8988T (cell line): ENCODE results near the gene LIPE.
A peak's percentile ranks its signal among the peaks of the same experiment; 100 is the strongest.
"Not testable (repeated sequence)": the region's sequence is repeated elsewhere in the genome, so short reads cannot be mapped to it uniquely, and the experiment has no call there.

Experiments
- DNase-seq: peaks from one replicate; pipeline ENCODE4 v3.0.0; 2011

Gene LIPE, protein sequence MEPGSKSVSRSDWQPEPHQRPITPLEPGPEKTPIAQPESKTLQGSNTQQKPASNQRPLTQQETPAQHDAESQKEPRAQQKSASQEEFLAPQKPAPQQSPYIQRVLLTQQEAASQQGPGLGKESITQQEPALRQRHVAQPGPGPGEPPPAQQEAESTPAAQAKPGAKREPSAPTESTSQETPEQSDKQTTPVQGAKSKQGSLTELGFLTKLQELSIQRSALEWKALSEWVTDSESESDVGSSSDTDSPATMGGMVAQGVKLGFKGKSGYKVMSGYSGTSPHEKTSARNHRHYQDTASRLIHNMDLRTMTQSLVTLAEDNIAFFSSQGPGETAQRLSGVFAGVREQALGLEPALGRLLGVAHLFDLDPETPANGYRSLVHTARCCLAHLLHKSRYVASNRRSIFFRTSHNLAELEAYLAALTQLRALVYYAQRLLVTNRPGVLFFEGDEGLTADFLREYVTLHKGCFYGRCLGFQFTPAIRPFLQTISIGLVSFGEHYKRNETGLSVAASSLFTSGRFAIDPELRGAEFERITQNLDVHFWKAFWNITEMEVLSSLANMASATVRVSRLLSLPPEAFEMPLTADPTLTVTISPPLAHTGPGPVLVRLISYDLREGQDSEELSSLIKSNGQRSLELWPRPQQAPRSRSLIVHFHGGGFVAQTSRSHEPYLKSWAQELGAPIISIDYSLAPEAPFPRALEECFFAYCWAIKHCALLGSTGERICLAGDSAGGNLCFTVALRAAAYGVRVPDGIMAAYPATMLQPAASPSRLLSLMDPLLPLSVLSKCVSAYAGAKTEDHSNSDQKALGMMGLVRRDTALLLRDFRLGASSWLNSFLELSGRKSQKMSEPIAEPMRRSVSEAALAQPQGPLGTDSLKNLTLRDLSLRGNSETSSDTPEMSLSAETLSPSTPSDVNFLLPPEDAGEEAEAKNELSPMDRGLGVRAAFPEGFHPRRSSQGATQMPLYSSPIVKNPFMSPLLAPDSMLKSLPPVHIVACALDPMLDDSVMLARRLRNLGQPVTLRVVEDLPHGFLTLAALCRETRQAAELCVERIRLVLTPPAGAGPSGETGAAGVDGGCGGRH

DNA sequence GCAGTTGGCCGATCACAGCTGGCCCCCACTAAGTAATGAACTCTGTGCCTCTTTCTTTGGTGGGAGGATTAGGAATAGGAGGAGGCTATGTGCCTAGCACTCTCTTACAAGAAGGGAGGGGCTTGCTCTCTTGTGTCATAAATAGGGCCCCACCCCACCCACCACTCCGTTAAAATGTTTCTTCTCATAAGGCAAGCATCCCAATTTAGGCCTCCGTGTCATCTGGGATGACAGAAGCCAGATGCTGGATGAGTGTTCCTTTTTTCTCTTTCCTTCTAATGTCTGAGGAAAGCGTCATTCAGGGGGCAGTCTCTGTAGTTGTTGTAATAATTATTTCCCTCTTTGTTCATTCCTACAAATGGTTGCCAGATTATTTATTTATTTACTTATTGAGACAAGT, at the start of gene LIPE:
Gene LIPE (minus strand): TSS at position 76 of the 400 bp plus-strand sequence. CDS start 239 bp downstream, outside the sequence.
- no peak for DNase-seq

DNA sequence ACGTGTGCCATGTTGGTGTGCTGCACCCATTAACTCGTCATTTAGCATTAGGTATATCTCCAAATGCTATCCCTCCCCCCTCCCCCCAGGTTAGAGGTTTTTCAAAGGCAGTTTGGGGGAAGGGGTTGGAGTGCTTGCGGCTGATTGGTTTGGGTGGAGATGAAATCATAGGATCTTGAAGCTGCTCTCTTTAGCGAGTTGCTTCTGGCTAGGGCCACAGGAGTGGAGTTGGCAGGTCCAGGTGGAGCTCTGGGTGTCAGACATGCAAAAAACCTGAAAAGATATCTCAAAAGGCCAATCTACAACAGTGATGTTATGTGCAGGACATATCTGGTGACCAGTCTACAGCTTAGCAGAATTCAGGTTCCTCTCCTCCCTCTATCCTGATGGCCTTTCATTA, 48.2 kb upstream of the LIPE start:
- no peak for DNase-seq

DNA sequence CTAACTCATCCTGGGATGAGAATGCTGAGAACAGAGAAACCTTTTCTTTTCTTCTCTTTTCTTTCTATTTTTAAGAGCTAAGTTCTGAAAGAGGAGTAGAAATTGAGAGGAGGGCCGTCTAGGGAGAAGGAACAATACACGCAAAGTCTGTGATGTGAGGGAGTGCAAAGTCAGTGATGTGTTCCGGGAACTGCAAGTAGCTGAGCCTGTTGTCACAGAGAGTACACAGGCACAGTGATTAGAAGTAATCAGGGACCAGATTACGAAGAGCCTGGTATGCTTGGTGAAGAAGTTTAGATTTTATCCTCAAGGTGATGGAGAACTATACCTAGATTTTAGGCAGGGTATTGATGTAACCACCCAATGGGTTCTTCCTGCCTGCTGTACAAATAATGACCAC, 47.6 kb upstream of the LIPE start:
- no peak for DNase-seq

DNA sequence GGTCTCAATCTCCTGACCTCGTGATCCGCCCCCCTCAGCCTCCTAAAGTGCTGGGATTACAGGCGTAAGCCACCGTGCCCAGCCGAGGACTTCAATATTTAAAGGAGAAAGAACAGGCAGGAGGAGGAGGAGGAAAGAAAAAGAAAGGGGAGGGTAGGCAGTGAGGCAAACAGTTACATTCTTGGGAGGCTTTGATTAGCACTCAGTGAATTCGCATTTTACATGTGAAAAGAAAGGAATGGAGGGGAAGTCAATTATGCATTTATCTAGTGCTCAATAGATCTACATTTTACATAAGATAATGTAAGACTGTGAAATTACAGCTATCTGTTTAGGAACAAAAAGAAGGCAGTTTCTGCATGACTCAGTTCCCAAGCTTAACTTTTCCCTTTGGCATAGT, 46.5 kb upstream of the LIPE start:
- DNase-seq: no peak

DNA sequence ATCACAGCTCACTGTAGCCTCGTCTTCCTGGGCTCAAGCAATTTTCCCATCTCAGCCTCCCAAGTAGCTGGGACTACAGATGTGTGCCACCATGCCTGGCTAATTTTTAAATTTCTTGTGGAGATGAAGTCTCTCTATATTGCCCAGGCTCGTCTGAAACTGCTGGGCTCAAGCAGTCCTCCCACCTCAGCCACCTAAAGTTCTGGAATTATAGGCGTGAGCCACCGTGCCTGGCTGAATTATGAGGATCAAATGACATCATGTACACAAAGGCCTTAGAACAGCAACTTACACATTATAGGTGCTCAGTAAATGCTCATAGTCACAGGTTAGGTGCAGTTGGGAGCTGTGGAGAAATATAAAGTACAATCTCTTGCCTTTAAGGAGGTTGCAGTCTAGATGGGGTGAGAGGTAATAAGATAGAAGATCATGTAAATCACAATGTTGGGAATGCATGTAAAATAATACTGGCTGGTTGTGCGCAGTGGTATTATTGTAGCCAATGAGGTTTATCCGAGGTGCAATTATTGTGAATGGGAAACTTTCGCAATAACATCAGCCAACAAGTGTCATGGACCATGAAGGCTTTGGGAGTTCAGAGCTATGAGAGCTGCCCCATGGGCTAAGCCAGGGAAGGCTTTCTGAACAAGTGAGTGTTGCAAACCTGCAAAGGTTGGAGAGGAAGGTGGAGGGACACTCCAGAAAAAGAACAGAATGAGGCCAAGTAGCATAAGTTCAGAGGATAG, 45.4 kb upstream of the LIPE start:
- DNase-seq: no peak

DNA sequence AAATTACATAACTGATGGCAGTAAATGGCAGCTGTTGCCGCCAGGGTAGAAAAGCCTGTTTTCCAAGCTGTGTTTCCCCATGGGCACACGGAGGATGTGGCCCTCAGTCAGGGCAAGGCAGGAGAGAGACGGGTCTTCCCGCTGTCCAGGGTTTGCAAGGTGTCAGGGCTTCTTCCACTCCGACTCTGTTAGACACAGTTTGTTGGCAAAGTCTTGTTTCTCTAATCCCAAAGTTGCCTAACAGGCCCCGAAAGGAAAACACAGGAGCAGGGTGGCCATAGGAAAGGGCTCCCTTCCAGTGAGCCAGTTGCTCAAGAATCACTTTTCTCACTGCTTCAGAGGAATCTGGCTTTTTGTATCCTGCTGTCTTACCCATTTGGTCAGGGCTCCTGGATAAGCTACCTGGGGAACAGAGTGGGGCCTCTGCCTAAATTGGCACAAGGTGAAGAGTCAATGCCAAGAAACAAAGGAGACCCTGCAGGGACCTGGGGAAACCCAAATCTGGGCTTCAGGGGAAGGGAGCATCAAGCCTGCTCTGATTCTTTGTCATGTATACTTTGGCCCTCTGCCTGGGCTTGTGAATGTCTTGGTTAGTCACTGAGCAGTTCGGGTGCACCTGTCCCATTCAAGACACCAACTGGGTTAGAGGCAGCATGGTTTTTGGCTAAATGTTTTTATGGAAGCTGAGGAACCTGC, 44.5 kb upstream of the LIPE start:
- DNase-seq: no peak

DNA sequence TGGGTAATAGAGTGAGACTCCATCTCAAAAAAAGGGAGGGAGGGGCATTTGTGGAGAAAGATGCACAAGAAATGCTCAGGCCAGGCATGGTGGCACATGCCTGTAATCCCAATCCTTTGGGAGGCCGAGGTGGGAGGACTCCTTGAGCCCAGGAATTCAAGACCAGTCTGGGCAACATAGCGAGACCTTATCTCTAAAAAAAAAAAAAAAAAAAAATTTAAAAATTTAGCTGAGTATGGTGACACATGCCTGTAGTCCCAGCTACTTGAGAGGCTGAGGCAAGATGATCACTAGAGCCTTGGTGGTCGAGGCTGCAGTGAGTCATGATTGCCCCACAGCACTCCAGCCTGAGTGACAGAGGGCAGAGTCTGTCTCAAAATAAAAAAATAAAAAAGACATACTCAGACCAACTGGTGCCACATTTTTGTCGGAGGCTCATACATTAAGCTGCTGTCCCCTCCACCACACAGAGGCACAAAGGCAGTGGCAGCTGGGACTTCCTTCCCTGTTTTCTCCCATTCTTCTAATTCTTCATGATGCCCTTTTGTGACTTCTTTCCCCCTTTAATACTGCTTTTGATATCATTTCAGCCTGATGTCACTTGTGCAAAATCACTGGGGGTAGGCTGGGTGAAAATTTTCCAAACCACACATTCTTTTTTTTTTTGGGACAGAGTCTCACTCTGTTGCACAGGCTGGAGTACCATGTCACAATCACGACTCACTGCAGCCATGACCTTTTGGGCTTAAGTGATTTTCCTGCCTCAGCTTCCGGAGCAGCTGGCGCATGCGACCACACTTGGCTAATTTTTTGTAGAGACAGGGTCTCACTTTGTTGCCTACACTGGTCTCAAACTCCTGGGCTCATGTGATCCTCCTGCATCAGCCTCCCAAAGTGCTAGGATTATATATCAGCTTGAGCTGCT, 42.4 kb upstream of the LIPE start:
- no peak for DNase-seq

DNA sequence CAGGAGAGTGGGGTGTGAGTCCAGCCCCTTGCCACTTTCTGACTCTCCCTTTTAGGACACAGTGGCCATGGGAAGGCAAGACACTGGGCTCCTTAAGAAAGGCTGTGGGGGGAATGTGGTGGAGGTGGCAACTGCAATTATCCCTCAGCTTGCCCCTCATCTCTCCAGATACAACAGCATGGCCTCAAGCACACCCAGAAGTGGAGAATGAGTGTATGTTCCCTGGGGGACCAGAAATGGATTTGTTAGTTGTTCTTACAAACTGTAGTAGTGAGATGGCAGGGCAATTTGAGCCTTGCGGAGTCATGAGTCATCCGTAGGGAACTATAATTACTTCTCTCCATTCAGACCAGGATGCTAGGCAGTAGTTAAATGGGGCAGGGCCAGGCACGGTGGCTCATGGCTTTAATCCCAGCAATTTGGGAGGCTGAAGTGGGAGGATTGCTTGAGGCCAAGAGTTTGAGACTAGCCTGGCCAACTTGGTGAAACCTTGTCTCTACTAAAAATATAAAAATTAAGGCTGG, 41.1 kb upstream of the LIPE start:
- no peak for DNase-seq

DNA sequence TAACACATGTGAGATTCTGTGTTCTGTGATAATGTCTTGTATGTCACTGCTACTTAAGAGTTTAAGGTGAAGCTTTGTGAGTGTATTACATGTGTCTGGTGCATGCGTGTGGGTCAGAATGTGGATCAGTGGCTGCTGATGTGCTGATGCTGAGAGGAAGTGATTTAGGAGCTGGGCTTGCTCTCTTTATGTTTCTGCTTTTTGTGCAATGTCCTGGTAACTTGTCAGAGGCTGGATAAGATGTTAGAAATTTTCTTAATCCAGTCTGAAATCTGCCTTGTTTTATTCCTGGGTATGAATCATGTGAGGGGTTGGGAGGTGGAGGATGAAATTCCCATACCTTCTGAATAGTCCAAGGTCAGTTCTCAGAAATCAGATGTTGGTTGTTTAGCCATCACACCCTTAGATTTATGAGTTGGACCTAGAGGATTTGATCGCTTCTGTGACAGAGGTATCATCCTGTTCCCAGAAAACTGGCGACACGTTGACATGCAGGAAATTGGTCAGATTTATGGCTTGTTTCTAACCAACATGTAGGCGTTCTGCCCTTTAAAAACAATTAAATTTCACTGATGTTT, 40.1 kb upstream of the LIPE start:
- DNase-seq: no peak

DNA sequence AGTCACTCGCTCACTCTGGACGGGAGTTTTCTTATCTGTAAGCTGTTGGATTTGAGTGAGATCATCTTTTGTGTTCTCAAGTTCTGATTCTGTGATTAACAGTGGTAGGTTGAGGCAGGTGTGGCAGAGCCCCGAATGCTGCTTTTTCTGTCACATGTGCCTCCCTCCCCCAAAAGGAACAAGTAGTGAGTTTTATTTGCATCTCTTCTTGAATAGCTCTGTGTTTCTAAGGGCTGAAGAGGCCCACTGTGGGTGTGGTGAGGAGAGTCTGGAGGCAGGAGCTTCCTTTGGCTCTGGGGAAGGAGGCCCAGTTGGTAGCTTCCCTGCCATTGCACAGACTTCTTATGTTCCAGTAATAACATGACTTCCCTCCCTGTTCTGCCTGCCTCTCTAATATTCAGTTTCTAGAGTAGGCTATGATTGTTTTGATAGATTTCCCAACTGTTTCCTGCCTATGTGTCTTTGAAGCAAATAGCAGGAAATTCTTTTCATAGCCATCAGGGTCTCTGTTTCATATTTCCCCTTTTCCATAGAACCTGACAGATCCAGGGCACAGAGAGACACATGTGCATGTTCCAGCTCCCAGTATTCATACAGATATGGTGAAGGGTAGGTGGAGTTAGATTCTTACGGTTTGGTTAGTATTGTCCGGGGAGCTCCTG, 39.5 kb upstream of the LIPE start:
- no peak for DNase-seq

DNA sequence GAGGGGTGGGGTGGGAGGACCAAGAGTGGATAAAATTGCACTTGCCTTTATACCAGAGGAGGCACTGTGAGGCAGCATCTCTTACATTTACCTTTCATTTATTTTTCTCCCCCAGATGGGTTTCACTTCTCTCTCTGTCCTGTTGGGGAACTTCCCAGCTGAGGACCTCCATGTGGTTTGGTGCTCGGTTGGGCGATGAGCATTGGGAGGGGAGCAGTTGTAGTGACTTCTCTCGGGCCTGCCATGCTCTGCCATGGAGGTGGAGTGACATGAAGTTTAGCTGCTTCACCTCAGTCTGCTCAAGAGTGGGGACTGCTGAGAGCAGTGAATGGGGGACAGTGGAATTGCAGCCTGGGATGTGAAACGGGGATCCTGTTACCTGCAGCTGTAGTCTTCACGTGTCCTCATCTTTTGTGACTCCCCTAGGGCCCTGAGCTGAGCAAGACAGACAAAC, 38.7 kb upstream of the LIPE start:
- no peak for DNase-seq

DNA sequence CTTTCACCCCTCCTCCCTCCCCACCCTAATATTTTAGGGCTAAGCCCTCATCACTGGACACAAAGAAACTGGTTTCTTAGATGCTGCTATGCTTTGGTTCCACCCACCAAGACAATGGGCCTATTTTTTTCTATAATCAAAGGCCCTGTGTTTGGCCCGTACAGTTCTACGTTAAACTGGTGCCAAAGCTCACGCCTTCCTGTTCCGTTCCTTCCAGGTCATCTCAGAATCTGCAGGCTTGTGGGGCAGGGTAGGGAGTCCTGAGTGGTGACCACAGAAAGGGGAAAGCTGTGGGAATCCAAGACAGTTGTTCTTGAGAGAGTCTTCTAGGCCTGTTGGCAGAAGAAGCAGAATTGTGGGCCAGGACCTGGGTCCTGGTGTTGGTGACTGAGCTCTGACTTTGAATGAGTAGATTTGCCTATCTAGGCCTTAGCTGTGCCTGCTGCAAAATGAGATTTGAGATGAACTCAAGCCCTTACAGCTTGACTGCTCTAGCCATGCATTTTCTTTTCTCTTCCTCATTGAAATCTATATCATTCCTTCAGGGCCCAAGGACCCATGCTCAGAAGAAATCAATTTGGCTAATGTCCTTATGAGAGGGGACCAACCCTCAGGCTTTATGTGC, 34.6 kb upstream of the LIPE start:
- DNase-seq: no peak

DNA sequence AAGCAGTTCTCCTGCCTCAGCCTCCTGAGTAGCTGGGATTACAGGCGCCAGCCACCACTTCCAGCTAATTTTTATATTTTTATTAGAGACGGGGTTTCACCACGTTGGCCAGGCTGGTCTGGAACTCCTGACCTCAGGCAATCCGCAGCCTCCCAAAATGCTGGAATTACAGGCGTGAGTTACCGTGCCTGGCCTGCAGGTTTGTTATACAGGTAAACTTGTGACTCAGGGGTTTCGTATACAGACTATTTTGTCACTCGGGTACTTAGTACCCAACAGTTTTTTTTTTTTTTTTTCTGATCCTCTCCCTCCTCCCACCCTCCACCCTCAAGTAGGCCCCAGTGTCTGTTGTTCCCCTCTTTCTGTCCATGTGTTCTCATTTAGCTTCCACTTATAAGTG, 34.0 kb upstream of the LIPE start:
- DNase-seq: not testable (repeated sequence)

DNA sequence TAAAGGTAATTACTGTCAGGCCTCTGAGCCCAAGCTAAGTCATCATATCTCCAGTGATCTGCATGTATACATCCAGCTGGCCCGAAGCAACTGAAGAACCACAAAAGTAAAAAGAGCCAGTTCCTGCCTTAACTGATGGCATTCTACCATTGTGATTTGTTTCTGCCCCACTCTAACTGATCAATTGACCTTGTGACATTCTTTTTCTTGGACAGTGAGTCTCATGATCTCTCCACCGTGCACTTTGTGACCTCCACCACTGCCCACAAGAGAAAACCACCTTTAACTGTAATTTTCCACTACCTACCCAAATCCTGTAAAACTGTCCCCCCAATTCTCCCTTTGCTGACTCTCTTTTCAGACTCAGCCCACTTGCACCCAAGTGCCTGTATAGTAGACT, 32.7 kb upstream of the LIPE start:
- no peak for DNase-seq

DNA sequence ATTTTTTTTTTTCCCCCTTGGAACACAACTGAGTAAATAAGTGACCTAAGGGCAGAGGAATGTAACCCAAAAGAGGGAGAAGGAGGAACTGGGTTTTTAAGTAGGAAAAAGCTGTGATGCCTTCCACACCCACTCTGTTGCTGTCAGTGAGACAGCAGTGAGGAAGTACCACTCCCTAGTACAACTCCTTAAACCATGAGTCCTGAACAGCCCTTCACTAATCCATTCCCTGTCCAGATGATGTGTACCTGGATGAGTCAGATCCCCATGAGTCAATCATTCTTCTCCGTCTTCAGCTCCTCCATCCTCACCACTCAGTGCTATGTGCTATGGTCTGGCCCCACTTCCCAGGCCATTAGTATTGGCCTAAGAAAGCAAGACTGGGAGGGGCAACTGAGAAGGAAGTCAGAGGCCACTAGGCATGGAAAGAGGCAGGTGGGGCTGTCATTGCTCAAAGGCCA, 28.5 kb upstream of the LIPE start:
- DNase-seq: no peak

DNA sequence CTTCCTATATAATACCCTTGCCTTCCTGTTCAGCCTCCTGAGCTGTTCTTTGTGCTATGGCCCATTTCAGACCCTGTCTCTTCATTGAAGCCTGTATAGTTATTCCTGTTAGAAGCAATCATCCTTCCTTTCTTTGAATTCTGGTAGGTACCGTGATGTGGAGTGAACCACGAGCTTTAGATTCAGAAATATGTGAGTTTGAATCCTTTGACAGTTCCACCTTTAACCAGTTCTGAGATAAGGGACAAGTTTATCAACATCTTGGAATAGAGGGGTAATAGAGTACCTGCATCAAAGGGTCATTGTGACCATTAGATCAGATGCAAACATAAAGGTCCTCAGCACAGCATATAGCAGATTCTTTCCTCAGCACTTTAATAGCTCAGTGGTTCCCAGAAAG, 27.9 kb upstream of the LIPE start:
- no peak for DNase-seq

DNA sequence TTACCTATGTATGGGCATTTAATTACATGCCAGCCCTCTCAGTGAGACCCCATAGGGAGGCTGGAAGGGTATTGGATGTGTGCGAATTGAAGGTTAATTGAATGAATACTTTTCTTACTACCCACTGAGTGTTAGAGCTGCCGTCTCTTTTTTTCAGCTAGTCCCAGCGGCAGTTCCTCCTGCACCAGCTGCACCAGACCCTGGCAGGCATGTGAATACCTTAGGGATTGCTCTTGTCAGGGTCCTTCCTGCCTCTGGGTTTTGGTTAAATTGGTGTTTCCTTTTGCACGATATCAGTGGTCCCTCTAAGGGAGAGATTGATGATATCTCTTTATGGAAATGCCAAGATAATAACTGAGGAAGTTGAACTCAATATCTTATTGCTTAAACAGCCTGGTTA, 25.4 kb upstream of the LIPE start:
- DNase-seq: no peak

DNA sequence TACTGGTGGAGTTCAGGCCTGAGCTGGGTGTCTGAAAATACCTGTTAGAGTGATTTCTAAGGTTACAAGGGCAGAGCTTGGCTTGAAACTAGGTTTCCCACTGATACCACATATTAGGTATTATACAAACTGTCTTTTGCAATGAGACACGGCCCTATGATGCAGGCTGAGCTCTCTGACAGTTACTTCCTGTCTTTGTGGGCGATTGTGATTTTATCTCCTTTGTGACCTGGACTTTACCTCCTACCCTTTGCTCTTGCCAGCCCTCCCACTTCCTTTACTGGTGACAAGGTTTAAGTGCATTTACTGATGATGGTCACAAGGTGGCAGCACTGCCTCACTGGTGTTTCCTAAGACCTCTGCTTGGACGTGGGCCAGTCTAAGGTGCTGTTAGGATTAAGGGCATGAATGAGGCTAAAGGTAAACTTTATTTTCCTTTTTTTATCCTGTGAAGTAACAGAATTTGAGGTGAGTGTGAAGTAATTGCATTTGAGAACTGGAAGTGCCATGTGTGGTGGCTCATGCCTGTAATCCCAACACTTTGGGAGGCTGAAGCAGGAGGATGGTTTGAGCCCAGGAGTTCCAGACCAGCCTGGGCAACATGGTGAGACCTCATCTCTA, 23.2 kb upstream of the LIPE start:
- DNase-seq: peak; percentile 27

DNA sequence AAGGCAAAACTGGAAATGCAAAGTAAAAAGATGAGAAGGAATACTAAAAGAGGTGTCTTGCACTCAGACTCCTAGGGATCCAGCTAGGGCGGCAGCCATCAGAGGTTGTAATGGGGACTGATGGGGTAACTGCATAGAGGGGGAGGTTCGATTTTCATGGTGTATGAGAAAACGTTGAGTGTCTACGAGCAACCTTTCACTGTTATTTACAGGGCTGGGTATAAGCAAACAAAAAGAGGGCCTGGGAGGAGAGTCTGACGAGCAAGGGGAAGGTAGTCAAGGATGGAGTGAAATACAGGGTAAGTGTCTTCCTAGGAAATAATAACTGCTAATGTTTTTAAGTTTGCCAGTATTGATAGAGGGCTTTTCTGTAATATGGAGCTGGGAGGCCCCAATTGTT, 21.1 kb upstream of the LIPE start:
- not testable (repeated sequence) for DNase-seq
